Renal cortical epithelial cell (primary cell): ENCODE data around the gene RBBP6. TPM values are rescaled to one million over a fixed set of nuclear protein-coding genes. Genes with fewer than 3 reads are reported as not detected.
"Not testable (repeated sequence)": the region's sequence is repeated elsewhere in the genome, so short reads cannot be mapped to it uniquely, and the experiment has no call there.

Source experiments
- DNase-seq: peaks from one replicate; pipeline ENCODE4 v3.0.0-alpha.2; 2011; ENCODE audit warnings: low read depth
- total RNA-seq: library from RNA; depleted of rRNA; stranded (reverse); fragments of >200 nt; gene quantifications from 2 replicates; pipeline ENCODE4 v1.2.3, GENCODE V29; 2014

Gene RBBP6
- total RNA-seq, 1 donor from 2014 or later, result 35.2 TPM

- no peak for DNase-seq
These were observed 23.4 kb downstream of the RBBP6 start for GRCh38 chr16:24562811-24563210.

GRCh38 chr16:24568392-24568791 lies 29.0 kb downstream of the RBBP6 start:
- peak; percentile 34 for DNase-seq

GRCh38 chr16:24571096-24571495 lies 31.7 kb downstream of the RBBP6 start:
- DNase-seq, result no peak

GRCh38 chr16:24572069-24572468 lies 32.7 kb downstream of the RBBP6 start:
- no peak for DNase-seq

DNA sequence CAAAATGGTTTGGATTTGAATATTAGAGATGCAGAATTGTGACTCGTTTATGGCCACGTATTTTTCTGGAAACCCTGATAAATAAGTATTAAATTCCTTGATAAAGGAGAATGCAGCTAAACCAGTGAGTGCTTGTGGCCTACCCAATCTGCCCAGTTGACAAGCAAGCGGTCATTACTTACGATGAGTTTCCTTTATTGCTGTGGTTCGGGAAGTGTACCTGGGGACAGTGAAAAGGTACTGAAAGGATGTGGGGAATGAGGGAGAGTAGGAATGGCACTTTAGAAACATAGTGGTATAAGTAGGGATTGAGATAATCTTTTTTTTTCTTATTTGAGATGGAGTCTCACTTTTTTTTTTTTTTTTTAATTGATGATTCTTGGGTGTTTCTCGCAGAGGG lies 33.8 kb downstream of the RBBP6 start:
- no peak for DNase-seq

GRCh38 chr16:24574515-24575485 lies 35.4 kb downstream of the RBBP6 start:
- DNase-seq, result not testable (repeated sequence)

DNA sequence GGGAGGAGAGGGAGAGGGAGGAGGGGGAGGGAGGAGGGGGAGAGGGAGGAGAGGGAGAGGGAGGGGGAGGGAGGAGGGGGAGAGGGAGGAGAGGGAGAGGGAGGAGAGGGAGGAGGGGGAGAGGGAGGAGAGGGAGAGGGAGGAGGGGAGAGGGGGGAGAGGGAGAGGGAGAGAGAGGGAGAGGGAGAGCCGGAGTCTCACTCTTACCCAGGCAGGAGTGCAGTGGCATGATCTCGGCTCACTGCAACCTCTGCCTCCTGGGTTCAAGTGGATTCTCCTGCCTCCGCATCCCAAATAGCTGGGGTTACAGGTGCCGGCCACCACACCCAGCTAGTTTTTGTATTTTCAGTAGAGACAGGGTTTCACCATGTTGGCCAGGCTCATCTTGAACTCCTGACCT lies 36.4 kb downstream of the RBBP6 start:
- DNase-seq, result not testable (repeated sequence)

DNA sequence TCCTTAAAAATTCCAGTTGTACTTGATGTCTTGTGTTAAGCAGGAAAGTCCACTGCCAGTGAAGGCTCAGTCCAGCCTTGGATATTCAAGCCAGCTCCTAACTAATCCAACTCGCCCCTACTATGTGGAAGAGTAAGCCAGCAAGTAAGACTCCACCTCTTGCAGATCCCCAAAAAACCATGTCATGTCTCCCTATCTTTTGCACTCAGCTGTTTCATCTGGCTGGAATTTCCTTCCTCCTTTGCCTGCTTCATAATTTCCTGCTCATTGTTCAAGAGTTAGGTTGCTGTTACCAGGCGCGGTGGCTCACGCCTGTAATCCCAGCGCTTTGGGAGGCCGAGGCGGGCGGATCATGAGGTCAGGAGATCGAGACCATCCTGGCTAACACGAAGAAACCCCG lies 37.8 kb downstream of the RBBP6 start:
- no peak for DNase-seq

DNA sequence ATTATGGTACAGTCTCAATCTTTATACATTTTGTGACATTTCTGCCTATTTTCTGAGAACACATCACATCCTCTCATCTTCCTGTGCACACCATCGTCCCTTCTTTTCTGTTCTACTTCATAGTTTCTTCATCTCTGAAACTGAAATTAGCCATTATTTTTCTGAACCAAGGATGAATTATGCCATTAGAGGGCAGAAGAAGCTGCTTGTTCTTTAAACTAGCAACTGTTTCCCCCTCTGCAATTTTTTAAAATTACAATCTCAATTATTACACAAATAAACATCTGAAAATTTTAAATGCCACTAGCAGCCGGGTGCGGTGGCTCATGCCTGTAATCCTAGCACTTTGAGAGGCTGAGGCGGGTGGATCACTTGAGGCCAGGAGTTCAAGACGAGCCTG lies 41.3 kb downstream of the RBBP6 start:
- peak; percentile 31 for DNase-seq

GRCh38 chr16:24583494-24583893 lies 44.1 kb downstream of the RBBP6 start:
- no peak for DNase-seq

- no peak for DNase-seq
These were observed 50.6 kb downstream of the RBBP6 start for GRCh38 chr16:24589997-24590396.

- DNase-seq, result no peak
These were observed 59.5 kb downstream of the RBBP6 start for GRCh38 chr16:24598777-24599437.

GRCh38 chr16:24609417-24609739 lies 70.0 kb downstream of the RBBP6 start:
- DNase-seq, result no peak

- peak; percentile 70 for DNase-seq
These were observed 70.5 kb downstream of the RBBP6 start for GRCh38 chr16:24609740-24610415.

GRCh38 chr16:24610416-24610755 lies 71.0 kb downstream of the RBBP6 start:
- peak; percentile 2 for DNase-seq

DNA sequence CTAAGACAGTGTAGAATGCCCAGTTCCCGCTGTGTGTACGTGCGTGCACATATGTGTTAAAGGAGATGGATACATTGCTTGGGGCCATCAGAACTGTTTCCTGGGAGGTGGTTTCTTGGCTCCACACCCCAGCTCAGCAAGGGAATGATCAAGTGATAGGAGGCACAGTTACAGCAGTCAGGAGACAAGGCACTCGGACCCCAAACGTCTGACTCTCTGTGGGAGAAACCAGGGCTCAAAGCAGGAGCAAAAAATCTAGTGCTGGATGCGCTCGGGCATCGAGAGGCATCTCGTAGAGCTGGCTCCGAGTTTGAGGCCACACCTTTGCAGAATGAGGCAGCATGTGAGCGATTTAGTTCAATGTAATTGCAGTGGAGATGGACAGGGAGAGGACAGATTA lies 71.9 kb downstream of the RBBP6 start:
- DNase-seq, result no peak

GRCh38 chr16:24612656-24613055 lies 73.3 kb downstream of the RBBP6 start:
- no peak for DNase-seq

DNA sequence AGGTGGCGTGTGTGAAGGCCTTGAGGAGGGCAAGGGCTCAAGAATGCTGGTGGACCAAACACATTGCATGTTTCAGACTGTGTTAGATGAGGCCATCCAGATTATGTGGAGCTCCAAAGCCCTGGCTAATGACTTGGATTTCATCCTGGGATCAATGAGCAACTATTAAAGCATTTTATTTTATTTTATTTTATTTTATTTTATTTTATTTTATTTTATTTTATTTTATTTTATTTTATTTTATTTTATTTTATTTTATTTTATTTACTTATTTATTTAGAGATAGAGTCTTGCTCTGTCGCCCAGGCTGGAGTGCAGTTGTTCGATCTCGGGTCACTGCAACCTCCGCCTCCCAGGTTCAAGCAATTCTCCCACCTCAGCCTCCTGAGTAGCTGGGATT lies 73.9 kb downstream of the RBBP6 start:
- not testable (repeated sequence) for DNase-seq

DNA sequence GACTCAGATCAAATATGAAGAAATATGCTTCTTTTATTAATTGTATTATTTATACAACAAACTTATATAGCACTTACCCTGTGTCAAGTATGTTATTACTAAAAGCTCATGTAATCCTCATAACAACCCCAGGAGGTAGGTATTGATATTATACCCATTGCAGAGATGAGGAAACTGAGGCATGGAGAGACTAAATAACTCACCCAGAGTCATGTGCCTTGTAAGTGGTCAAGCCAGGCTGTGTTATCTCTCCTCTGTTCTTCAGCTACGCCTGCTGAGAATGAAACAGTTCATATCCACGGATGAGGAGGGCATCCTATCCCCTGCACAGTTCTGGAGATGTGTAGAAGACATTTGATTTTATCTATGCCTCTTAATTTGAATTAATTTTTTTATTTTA lies 78.1 kb downstream of the RBBP6 start:
- DNase-seq, result no peak
